GM12801 (cell line): ENCODE measurements around the gene SHLD2.

Experiments used
- CTCF ChIP-seq: IDR thresholded peaks from one replicate; pipeline ENCODE4 v1.5.1; 2011; ENCODE audit warnings: control low read depth; ENCODE audit not compliant: insufficient read length; ENCODE audit errors: extremely low read depth

The SHLD2 gene

GRCh38 chr10:87079106-87079836 lies 15.7 kb upstream of the SHLD2 start:
- TF ChIP-seq CTCF = no peak

- no peak for TF ChIP-seq CTCF
These were observed 9.5 kb upstream of the SHLD2 start for GRCh38 chr10:87085537-87085936.

GRCh38 chr10:87089746-87090145 lies 5.3 kb upstream of the SHLD2 start:
- TF ChIP-seq CTCF = no peak

- no peak for TF ChIP-seq CTCF
These were observed 4.2 kb upstream of the SHLD2 start for GRCh38 chr10:87090779-87091178.

- TF ChIP-seq CTCF = no peak
These were observed 2.6 kb upstream of the SHLD2 start for GRCh38 chr10:87092376-87092860.

GRCh38 chr10:87092861-87093631 lies 2.0 kb upstream of the SHLD2 start:
- no peak for TF ChIP-seq CTCF

- TF ChIP-seq CTCF = no peak
These were observed 1.2 kb upstream of the SHLD2 start for GRCh38 chr10:87093632-87094372.
